ENCODE measurements around the gene DYRK1A. TPM values are rescaled to one million over a fixed set of nuclear protein-coding genes. Genes with fewer than 3 reads are reported as not detected.

Gene DYRK1A
- total and polyA plus RNA-seq, 10 of the 15 experiments (the other 5 are each of a cell fraction or from before 2014, with no cell fraction given), result 2.4 to 68.6 (median 30.7) TPM

DNA sequence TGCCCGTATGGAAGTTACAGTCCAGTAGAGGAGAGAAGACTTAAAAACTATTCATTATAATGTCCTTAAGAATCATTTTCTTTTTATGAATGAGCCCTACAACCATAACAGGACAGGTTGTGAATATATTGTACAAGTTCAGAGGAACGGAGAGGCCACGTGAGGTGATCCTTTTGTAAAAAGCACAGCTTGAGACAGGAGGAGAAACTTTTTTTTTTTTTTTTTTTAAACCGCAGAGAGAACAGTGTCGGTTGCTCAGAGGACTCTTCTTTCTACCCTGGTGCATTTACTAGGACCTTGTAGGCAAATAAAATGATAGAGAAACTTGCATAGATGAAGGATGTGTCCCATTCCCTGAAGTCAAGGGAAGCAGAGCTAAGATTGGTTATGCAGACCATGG, 32.1 kb downstream of the DYRK1A start:
- ChIA-PET RAD21 (ENCODE audit: unreplicated experiment) (interaction anchor here (1.6 kb wide), 1 partner anchor 10 kb away, joined by 4 read pairs; no protein-coding TSS in a partner anchor), SMC1A (ENCODE audit: uncharacterized antibody, unreplicated experiment) (interaction anchor here (0.9 to 1.2 kb wide), 2 partner anchors 9 to 23 kb away, joined by 3 to 11 read pairs; no protein-coding TSS in a partner anchor), POLR2A (interaction anchor here (0.6 kb wide), 1 partner anchor 12 kb away, joined by 4 read pairs; no protein-coding TSS in a partner anchor), CTCF (interaction anchor here (1.0 kb wide), 1 partner anchor 13 kb away, joined by 3 read pairs; no protein-coding TSS in a partner anchor)
- peaks cover 92% of the 10 kb centered on the region for H3K79me2 ChIP-seq (ENCODE audit: control insufficient read depth, insufficient read depth, low read length)
- ATAC-seq, result no peak
- no peak overlapping the region for H3K9ac ChIP-seq (ENCODE audit: control insufficient read depth, insufficient read depth, low read length)
- in situ Hi-C loops (cut with MboI) (no loop called here), intact Hi-C loops (cut with micrococcal nuclease; ENCODE audit: unreplicated experiment) (no loop called here)
- H3K36me3 ChIP-seq (ENCODE audit: control insufficient read depth in 2 of 2, insufficient read depth in 2 of 2, low read length in 1 of 2), result peaks cover under 1 to 2% of the 10 kb centered on the region in 2 experiments; a peak in 2 of 4 replicates
- H3K4me3 ChIP-seq, result no peak overlapping the region
- no peak overlapping the region for H3K4me2 ChIP-seq (ENCODE audit: control insufficient read depth, insufficient read depth)
- H3K27ac ChIP-seq (ENCODE audit: control insufficient read depth, insufficient read depth), result no peak overlapping the region
- BruUV-seq (replicated peaks), result no TSS peak
- H3K27me3 ChIP-seq (replicated peaks in 1 of 2; ENCODE audit: control insufficient read depth in 2 of 2, insufficient read depth in 2 of 2, low read length in 1 of 2), result no peaks in the 10 kb centered on the region
- FAIRE-seq, result no peak
- TF ChIP-seq CREB1 (IDR thresholded peaks at IDR 0.05; ENCODE audit: low read depth), result no peak
- no peak for TF ChIP-seq YY1 (IDR thresholded peaks at IDR 0.05; ENCODE audit: low read depth, low read length)
- TF ChIP-seq TARDBP (IDR thresholded peaks at IDR 0.05; ENCODE audit: borderline replicate concordance), result no peak
- no peak for TF ChIP-seq HDAC6 (IDR thresholded peaks at IDR 0.05; ENCODE audit: unreplicated experiment)
- TF ChIP-seq NFXL1 (IDR thresholded peaks at IDR 0.05; ENCODE audit: borderline replicate concordance), result no peak
- no peak for TF ChIP-seq NBN (IDR thresholded peaks at IDR 0.05)
- no peak for TF ChIP-seq USF2 (IDR thresholded peaks at IDR 0.05; ENCODE audit: borderline replicate concordance, low read depth, low read length)
- TF ChIP-seq RAD21 (IDR thresholded peaks at IDR 0.05; ENCODE audit: insufficient read depth, low read depth, low read length), result no peak
- no peak for TF ChIP-seq ZNF217 (IDR thresholded peaks at IDR 0.05)
- TF ChIP-seq, protein P1, sequence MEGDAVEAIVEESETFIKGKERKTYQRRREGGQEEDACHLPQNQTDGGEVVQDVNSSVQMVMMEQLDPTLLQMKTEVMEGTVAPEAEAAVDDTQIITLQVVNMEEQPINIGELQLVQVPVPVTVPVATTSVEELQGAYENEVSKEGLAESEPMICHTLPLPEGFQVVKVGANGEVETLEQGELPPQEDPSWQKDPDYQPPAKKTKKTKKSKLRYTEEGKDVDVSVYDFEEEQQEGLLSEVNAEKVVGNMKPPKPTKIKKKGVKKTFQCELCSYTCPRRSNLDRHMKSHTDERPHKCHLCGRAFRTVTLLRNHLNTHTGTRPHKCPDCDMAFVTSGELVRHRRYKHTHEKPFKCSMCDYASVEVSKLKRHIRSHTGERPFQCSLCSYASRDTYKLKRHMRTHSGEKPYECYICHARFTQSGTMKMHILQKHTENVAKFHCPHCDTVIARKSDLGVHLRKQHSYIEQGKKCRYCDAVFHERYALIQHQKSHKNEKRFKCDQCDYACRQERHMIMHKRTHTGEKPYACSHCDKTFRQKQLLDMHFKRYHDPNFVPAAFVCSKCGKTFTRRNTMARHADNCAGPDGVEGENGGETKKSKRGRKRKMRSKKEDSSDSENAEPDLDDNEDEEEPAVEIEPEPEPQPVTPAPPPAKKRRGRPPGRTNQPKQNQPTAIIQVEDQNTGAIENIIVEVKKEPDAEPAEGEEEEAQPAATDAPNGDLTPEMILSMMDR (IDR thresholded peaks at IDR 0.05 in 2 of 3, conservative IDR thresholded peaks at IDR 0.05 in 1 of 3; ENCODE audit: control insufficient read depth in 2 of 3, extremely low read depth in 1 of 3, insufficient read depth in 1 of 3, low read depth in 3 of 3, low read length in 3 of 3), result no peak
- no peak for TF ChIP-seq ZZZ3 (IDR thresholded peaks at IDR 0.05; ENCODE audit: control insufficient read depth, insufficient read length, low read depth)
- no peak for TF ChIP-seq POLR2AphosphoS2 (IDR thresholded peaks at IDR 0.05; ENCODE audit: low read depth, low read length)
- no peak for TF ChIP-seq HDAC2 (IDR thresholded peaks at IDR 0.05)
- TF ChIP-seq, protein P2, sequence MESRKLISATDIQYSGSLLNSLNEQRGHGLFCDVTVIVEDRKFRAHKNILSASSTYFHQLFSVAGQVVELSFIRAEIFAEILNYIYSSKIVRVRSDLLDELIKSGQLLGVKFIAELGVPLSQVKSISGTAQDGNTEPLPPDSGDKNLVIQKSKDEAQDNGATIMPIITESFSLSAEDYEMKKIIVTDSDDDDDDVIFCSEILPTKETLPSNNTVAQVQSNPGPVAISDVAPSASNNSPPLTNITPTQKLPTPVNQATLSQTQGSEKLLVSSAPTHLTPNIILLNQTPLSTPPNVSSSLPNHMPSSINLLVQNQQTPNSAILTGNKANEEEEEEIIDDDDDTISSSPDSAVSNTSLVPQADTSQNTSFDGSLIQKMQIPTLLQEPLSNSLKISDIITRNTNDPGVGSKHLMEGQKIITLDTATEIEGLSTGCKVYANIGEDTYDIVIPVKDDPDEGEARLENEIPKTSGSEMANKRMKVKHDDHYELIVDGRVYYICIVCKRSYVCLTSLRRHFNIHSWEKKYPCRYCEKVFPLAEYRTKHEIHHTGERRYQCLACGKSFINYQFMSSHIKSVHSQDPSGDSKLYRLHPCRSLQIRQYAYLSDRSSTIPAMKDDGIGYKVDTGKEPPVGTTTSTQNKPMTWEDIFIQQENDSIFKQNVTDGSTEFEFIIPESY (IDR thresholded peaks at IDR 0.05), result no peak
- no peak for TF ChIP-seq RUNX3 (IDR thresholded peaks at IDR 0.05; ENCODE audit: low read length)
- TF ChIP-seq CBX3 (IDR thresholded peaks at IDR 0.05; ENCODE audit: borderline replicate concordance, low read depth), result no peak
- TF ChIP-seq, protein P3, sequence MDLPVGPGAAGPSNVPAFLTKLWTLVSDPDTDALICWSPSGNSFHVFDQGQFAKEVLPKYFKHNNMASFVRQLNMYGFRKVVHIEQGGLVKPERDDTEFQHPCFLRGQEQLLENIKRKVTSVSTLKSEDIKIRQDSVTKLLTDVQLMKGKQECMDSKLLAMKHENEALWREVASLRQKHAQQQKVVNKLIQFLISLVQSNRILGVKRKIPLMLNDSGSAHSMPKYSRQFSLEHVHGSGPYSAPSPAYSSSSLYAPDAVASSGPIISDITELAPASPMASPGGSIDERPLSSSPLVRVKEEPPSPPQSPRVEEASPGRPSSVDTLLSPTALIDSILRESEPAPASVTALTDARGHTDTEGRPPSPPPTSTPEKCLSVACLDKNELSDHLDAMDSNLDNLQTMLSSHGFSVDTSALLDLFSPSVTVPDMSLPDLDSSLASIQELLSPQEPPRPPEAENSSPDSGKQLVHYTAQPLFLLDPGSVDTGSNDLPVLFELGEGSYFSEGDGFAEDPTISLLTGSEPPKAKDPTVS (IDR thresholded peaks at IDR 0.05; ENCODE audit: low read depth, low read length), result no peak
- TF ChIP-seq TCF7 (IDR thresholded peaks at IDR 0.05; ENCODE audit: borderline replicate concordance), result no peak
- TF ChIP-seq PAX8 (IDR thresholded peaks at IDR 0.05), result no peak
- H2AFZ ChIP-seq (ENCODE audit: control insufficient read depth, low read depth, low read length), result no peak overlapping the region
- peaks cover 3% of the 10 kb centered on the region; the same call in 1 of the 2 replicates for H4K20me1 ChIP-seq (ENCODE audit: control insufficient read depth, insufficient read depth)
- H3K4me1 ChIP-seq (ENCODE audit: control insufficient read depth, insufficient read depth, low read length), result no peaks in the 10 kb centered on the region
- 87% methylated on average over 5 of the region's 5 CpGs for WGBS (ENCODE audit: insufficient coverage, insufficient replicate concordance, low lambda C conversion rate, missing lambda C conversion rate)
- no peak for DNase-seq (ENCODE audit: low read depth, low spot score)
- H3K9me3 ChIP-seq (replicated peaks; ENCODE audit: control insufficient read depth, insufficient read depth, low read length), result peaks cover 12% of the 10 kb centered on the region

Measured in GM12878 (cell line).